HepG2 (cell line): ENCODE results near the gene DNAJC7. TPM values are rescaled to one million over a fixed set of nuclear protein-coding genes. Genes with fewer than 3 reads are reported as not detected.

Experiments used
- CHD2 ChIP-seq: IDR thresholded peaks from 2 replicates; pipeline ENCODE4 v1.6.1; 2011; ENCODE audit warnings: low read depth, low read length, improper control_type of control experiment
- GFI1 ChIP-seq: sonication (generic); formaldehyde crosslinking; IDR thresholded peaks from 2 replicates; pipeline ENCODE4 v1.5.0; 2020; ENCODE audit warnings: missing genetic modification reagents, mild to moderate bottlenecking, borderline replicate concordance
- HMG20A ChIP-seq: IDR thresholded peaks from 2 replicates; pipeline ENCODE4 v1.6.1; 2016; ENCODE audit warnings: borderline replicate concordance
- JUND ChIP-seq: sonication (generic); formaldehyde crosslinking; IDR thresholded peaks from 2 replicates; pipeline ENCODE4 v1.8.0; 2022; ENCODE audit warnings: mild to moderate bottlenecking, missing genetic modification reagents
- MBD4 ChIP-seq: IDR thresholded peaks from 2 replicates; pipeline ENCODE4 v1.6.1; 2012; ENCODE audit warnings: low read length, inconsistent platforms, borderline replicate concordance
- POGZ ChIP-seq: sonication (generic); formaldehyde crosslinking; IDR thresholded peaks from 2 replicates; pipeline ENCODE4 v1.4.0; 2020; ENCODE audit warnings: mild to moderate bottlenecking, missing genetic modification reagents
- RARA ChIP-seq: IDR thresholded peaks from 2 replicates; pipeline ENCODE4 v1.6.1; 2016; ENCODE audit warnings: missing genetic modification reagents, missing compliant biosample characterization
- RBFOX2 ChIP-seq: fragments of 200-400 bp; formaldehyde crosslinking; IDR thresholded peaks from 2 replicates; pipeline ENCODE4 v1.6.1; 2017; ENCODE audit warnings: low read depth, mild to moderate bottlenecking, low read length
- SMAD1 ChIP-seq: sonication (generic); formaldehyde crosslinking; IDR thresholded peaks from 2 replicates; pipeline ENCODE4 v1.4.0; 2020; ENCODE audit warnings: missing genetic modification reagents, low read depth, mild to moderate bottlenecking, borderline replicate concordance
- SRSF4 ChIP-seq: fragments of 200-400 bp; formaldehyde crosslinking; IDR thresholded peaks from one replicate; pipeline ENCODE4 v1.6.1; 2018; ENCODE audit warnings: mild to moderate bottlenecking, low read depth, low read length, moderate library complexity; ENCODE audit not compliant: poor library complexity, severe bottlenecking
- USF2 ChIP-seq, 2 experiments: sonication (generic) in 1 of 2; formaldehyde crosslinking in 1 of 2; IDR thresholded peaks; 2 replicates each; pipeline versions ENCODE4 v1.5.1 to v1.6.1; 2011 to 2020; ENCODE audit warnings: borderline replicate concordance in 1 of 2, low read depth in 1 of 2, low read length in 1 of 2, mild to moderate bottlenecking in 1 of 2, missing genetic modification reagents in 1 of 2, moderate library complexity in 1 of 2
- ZBTB37 ChIP-seq: sonication (generic); formaldehyde crosslinking; IDR thresholded peaks from 2 replicates; pipeline ENCODE4 v1.4.0; 2020; ENCODE audit warnings: mild to moderate bottlenecking, missing genetic modification reagents
- ZFX ChIP-seq: sonication (generic); formaldehyde crosslinking; IDR thresholded peaks from 2 replicates; pipeline ENCODE4 v1.4.0; 2020; ENCODE audit warnings: mild to moderate bottlenecking, low read depth, missing genetic modification reagents, moderate library complexity
- ZMYM2 ChIP-seq: sonication (generic); formaldehyde crosslinking; IDR thresholded peaks from 2 replicates; pipeline ENCODE4 v1.8.0; 2022; ENCODE audit warnings: mild to moderate bottlenecking, missing genetic modification reagents
- ZNF317 ChIP-seq: sonication (generic); formaldehyde crosslinking; IDR thresholded peaks from 2 replicates; pipeline ENCODE4 v1.5.0; 2020; ENCODE audit warnings: mild to moderate bottlenecking, missing genetic modification reagents
- ZNF501 ChIP-seq: sonication (generic); formaldehyde crosslinking; IDR thresholded peaks from 2 replicates; pipeline ENCODE4 v1.5.1; 2020; ENCODE audit warnings: mild to moderate bottlenecking, moderate library complexity, missing genetic modification reagents
- ZNF780A ChIP-seq: sonication (generic); formaldehyde crosslinking; IDR thresholded peaks from 2 replicates; pipeline ENCODE4 v1.8.0; 2022; ENCODE audit warnings: mild to moderate bottlenecking, missing genetic modification reagents, moderate library complexity
- ZNF784 ChIP-seq: sonication (generic); formaldehyde crosslinking; IDR thresholded peaks from 2 replicates; pipeline ENCODE4 v1.5.1; 2020; ENCODE audit warnings: missing genetic modification reagents, mild to moderate bottlenecking, borderline replicate concordance
- ZNF788 ChIP-seq: sonication (generic); formaldehyde crosslinking; IDR thresholded peaks from 2 replicates; pipeline ENCODE4 v1.5.0; 2020; ENCODE audit warnings: mild to moderate bottlenecking, missing genetic modification reagents, borderline replicate concordance
- ZNF883 ChIP-seq: sonication (generic); formaldehyde crosslinking; IDR thresholded peaks from 2 replicates; pipeline ENCODE4 v1.5.1; 2020; ENCODE audit warnings: mild to moderate bottlenecking, missing genetic modification reagents; ENCODE audit errors: not compliant biosample characterization
- polyA plus RNA-seq, 8 experiments: library from polyadenylated mRNA; depleted of rRNA in 3 of 8; stranded (reverse) in 7 of 8; unstranded in 1 of 8; fragments of >200 nt; fragmentation: Illumina TruSeq in 4 of 8; extraction: Trizol in 4 of 8; gene quantifications; 2 replicates each; pipeline versions ENCODE4 v1.2.1 to v1.2.3, GENCODE V29; 2011 to 2016; ENCODE audit warnings: low read depth in 4 of 8, missing spikeins in 1 of 8, mixed read lengths in 1 of 8; ENCODE audit not compliant: insufficient read depth in 1 of 8
- total RNA-seq, 5 experiments: library from RNA; depleted of rRNA; stranded (reverse); fragments of >200 nt; fragmentation: Illumina TruSeq; extraction: Trizol; gene quantifications; 2 replicates each; pipeline ENCODE4 v1.2.3, GENCODE V29; 2016; ENCODE audit warnings: low read depth in 1 of 5

The DNAJC7 gene
- total and polyA plus RNA-seq, 2 of the 13 experiments (the other 11 are each of a cell fraction or from before 2014, with no cell fraction given): 47.7 to 132 TPM

GRCh38 chr17:42016941-42017865 lies at the start of gene DNAJC7 (continued):
- TF ChIP-seq ZBTB37 (CRISPR knock-in tag): peak; percentile 28; the same call in 1 of the 2 replicates
- TF ChIP-seq RARA (CRISPR knock-in tag): peak; percentile 33; the same call in 1 of the 2 replicates
- peak; percentile 82 for TF ChIP-seq GFI1 (CRISPR knock-in tag)
- TF ChIP-seq ZNF784 (CRISPR knock-in tag): 0 out of 2 replicates have a peak, but pooled peaks have one; percentile 12
- TF ChIP-seq ZNF317 (CRISPR knock-in tag): peak; percentile 91
- no peak for TF ChIP-seq ZNF780A (CRISPR knock-in tag)
- peak; percentile 96 for TF ChIP-seq ZNF501 (CRISPR knock-in tag)
- no peak for TF ChIP-seq SRSF4
- peak; percentile 68; the same call in 1 of the 2 replicates for TF ChIP-seq ZMYM2 (CRISPR knock-in tag)
- peak; percentile 44; the same call in 1 of the 2 replicates for TF ChIP-seq HMG20A (CRISPR knock-in tag)
- TF ChIP-seq USF2 (IDR thresholded peaks at IDR 0.05; ENCODE audit: low read depth, low read length): no peak
- peak; percentile 24; the same call in 1 of the 2 replicates for TF ChIP-seq USF2 (CRISPR knock-in tag; IDR thresholded peaks at IDR 0.05; ENCODE audit: borderline replicate concordance)
- peak; percentile 99 for TF ChIP-seq RBFOX2
- peak; percentile 85 for TF ChIP-seq ZNF788 (CRISPR knock-in tag)
- no peak for TF ChIP-seq CHD2
- TF ChIP-seq ZFX (CRISPR knock-in tag): peak; percentile 93
- peak; percentile 11; the same call in 1 of the 2 replicates for TF ChIP-seq JUND
- peak; percentile 94; the same call in 1 of the 2 replicates for TF ChIP-seq SMAD1
- TF ChIP-seq POGZ (CRISPR knock-in tag): peak; percentile 92
- no peak for TF ChIP-seq MBD4
- TF ChIP-seq ZNF883 (CRISPR knock-in tag): peak; percentile 31
